SIG-M5 treated with dmso at 0.1 percent for 504 hours (cell line): ENCODE measurements around the gene SLC15A4.

Experiments used
- DNase-seq: peaks from one replicate; lab custom pipeline; 2025; ENCODE audit not compliant: unreplicated experiment; lab: John Stamatoyannopoulos, UW

Gene SLC15A4

GRCh38 chr12:128755566-128755965, 68.2 kb downstream of the SLC15A4 start:
- no peak for DNase-seq

GRCh38 chr12:128754275-128754674, 69.5 kb downstream of the SLC15A4 start:
- DNase-seq = no peak

- DNase-seq = no peak
These were observed 70.3 kb downstream of the SLC15A4 start for GRCh38 chr12:128753438-128753837.

- no peak for DNase-seq
These were observed 71.4 kb downstream of the SLC15A4 start for GRCh38 chr12:128752386-128752785.

- DNase-seq = no peak
These were observed 76.3 kb downstream of the SLC15A4 start for GRCh38 chr12:128747441-128747840.

GRCh38 chr12:128745772-128746689, 77.7 kb downstream of the SLC15A4 start:
- no peak for DNase-seq

- no peak for DNase-seq
These were observed 79.8 kb downstream of the SLC15A4 start for GRCh38 chr12:128743916-128744315.
